NAMALWA (cell line): ENCODE results near the gene CTSV.
"Not testable (repeated sequence)": the region's sequence is repeated elsewhere in the genome, so short reads cannot be mapped to it uniquely, and the experiment has no call there.

Source experiments
- DNase-seq: peaks from one replicate; pipeline ENCODE4 v3.0.0-alpha.2; 2015; ENCODE audit warnings: low spot score

CTSV gene

GRCh38 chr9:97038611-97039513 is at the start of gene CTSV:
CTSV (minus strand) TSS chr9:97039142; CDS start chr9:97038043, 1,099 bp downstream.
- DNase-seq: peak; percentile 86

- not testable (repeated sequence) for DNase-seq
Observed at GRCh38 chr9:97087668-97088215, 48.8 kb upstream of the CTSV start.

GRCh38 chr9:97084562-97084991 is 45.6 kb upstream of the CTSV start:
- DNase-seq: not testable (repeated sequence)

- no peak for DNase-seq
Observed at GRCh38 chr9:97078362-97078761, 39.4 kb upstream of the CTSV start.

- no peak for DNase-seq
Observed at GRCh38 chr9:97077452-97078295, 38.7 kb upstream of the CTSV start.

GRCh38 chr9:97076731-97077451 is 37.9 kb upstream of the CTSV start:
- not testable (repeated sequence) for DNase-seq

- no peak for DNase-seq
Observed at GRCh38 chr9:97076238-97076637, 37.3 kb upstream of the CTSV start.

GRCh38 chr9:97075289-97075985 is 36.5 kb upstream of the CTSV start:
- no peak for DNase-seq

GRCh38 chr9:97073506-97073905 is 34.6 kb upstream of the CTSV start:
- DNase-seq: no peak

GRCh38 chr9:97072285-97072776 is 33.4 kb upstream of the CTSV start:
- DNase-seq: no peak

GRCh38 chr9:97070325-97070724 is 31.4 kb upstream of the CTSV start:
- not testable (repeated sequence) for DNase-seq

GRCh38 chr9:97067490-97067889 is 28.5 kb upstream of the CTSV start:
- DNase-seq: no peak

GRCh38 chr9:97064176-97064575 is 25.2 kb upstream of the CTSV start:
- no peak for DNase-seq

- DNase-seq: no peak
Observed at GRCh38 chr9:97060796-97061195, 21.9 kb upstream of the CTSV start.

GRCh38 chr9:97059626-97060025 is 20.7 kb upstream of the CTSV start:
- no peak for DNase-seq

GRCh38 chr9:97057651-97058050 is 18.7 kb upstream of the CTSV start:
- no peak for DNase-seq

- DNase-seq: not testable (repeated sequence)
Observed at GRCh38 chr9:97055891-97056290, 16.9 kb upstream of the CTSV start.

- DNase-seq: no peak
Observed at GRCh38 chr9:97053717-97054116, 14.8 kb upstream of the CTSV start.

GRCh38 chr9:97052735-97053134 is 13.8 kb upstream of the CTSV start:
- no peak for DNase-seq

GRCh38 chr9:97046228-97046627 is 7.3 kb upstream of the CTSV start:
- DNase-seq: no peak

GRCh38 chr9:97045300-97045699 is 6.4 kb upstream of the CTSV start:
- DNase-seq: no peak
